Kidney glomerular epithelial cell (primary cell): ENCODE measurements around the gene TCAIM.
"Not testable (repeated sequence)": the region's sequence is repeated elsewhere in the genome, so short reads cannot be mapped to it uniquely, and the experiment has no call there.

Experiments used
- DNase-seq: peaks from one replicate; lab custom pipeline; 2025; lab: John Stamatoyannopoulos, UW

TCAIM gene

GRCh38 chr3:44343421-44343820 is 4.9 kb downstream of the TCAIM start:
- DNase-seq = no peak

GRCh38 chr3:44346590-44346989 is 8.0 kb downstream of the TCAIM start:
- not testable (repeated sequence) for DNase-seq

GRCh38 chr3:44348993-44349392 is 10.4 kb downstream of the TCAIM start:
- no peak for DNase-seq

GRCh38 chr3:44353355-44353924 is 14.9 kb downstream of the TCAIM start:
- DNase-seq = no peak

- DNase-seq = peak; percentile 45
Measured at GRCh38 chr3:44355362-44356033, 16.9 kb downstream of the TCAIM start.

GRCh38 chr3:44359146-44359751 is 20.7 kb downstream of the TCAIM start:
- no peak for DNase-seq

- DNase-seq = peak; percentile 56
Measured at GRCh38 chr3:44363591-44363990, 25.0 kb downstream of the TCAIM start.

- DNase-seq = no peak
Measured at GRCh38 chr3:44365952-44366351, 27.4 kb downstream of the TCAIM start.

GRCh38 chr3:44375450-44375849 is 36.9 kb downstream of the TCAIM start:
- DNase-seq = no peak

GRCh38 chr3:44387404-44387803 is 48.8 kb downstream of the TCAIM start:
- no peak for DNase-seq

- no peak for DNase-seq
Measured at GRCh38 chr3:44392489-44392888, 53.9 kb downstream of the TCAIM start.

GRCh38 chr3:44395714-44396113 is 57.1 kb downstream of the TCAIM start:
- DNase-seq = no peak

GRCh38 chr3:44396200-44397171 is 57.9 kb downstream of the TCAIM start:
- no peak for DNase-seq

GRCh38 chr3:44398271-44398670 is 59.7 kb downstream of the TCAIM start:
- DNase-seq = not testable (repeated sequence)

GRCh38 chr3:44398853-44399252 is 60.3 kb downstream of the TCAIM start:
- DNase-seq = no peak

GRCh38 chr3:44400771-44401170 is 62.2 kb downstream of the TCAIM start:
- no peak for DNase-seq

- DNase-seq = no peak
Measured at GRCh38 chr3:44402548-44402947, 64.0 kb downstream of the TCAIM start.

- DNase-seq = no peak
Measured at GRCh38 chr3:44409640-44410410, 71.3 kb downstream of the TCAIM start.

GRCh38 chr3:44411031-44411645 is 72.6 kb downstream of the TCAIM start:
- DNase-seq = no peak

GRCh38 chr3:44412365-44412764 is 73.8 kb downstream of the TCAIM start:
- no peak for DNase-seq

GRCh38 chr3:44414517-44415090 is 76.0 kb downstream of the TCAIM start:
- no peak for DNase-seq
